B cell (primary cell): Measurements from ENCODE around the gene SREBF1.

ENCODE experiments used
- EZH2 ChIP-seq: IDR thresholded peaks from 2 replicates; pipeline ENCODE4 v1.6.1; 2012; ENCODE audit warnings: borderline replicate concordance, low read depth, mild to moderate bottlenecking, moderate library complexity, low read length; ENCODE audit not compliant: insufficient read depth, poor library complexity, severe bottlenecking
- TF ChIP-seq, protein P1 (sequence below): fragments of 200-600 bp; IDR thresholded peaks from one replicate; pipeline ENCODE4 v1.8.0; 2022; ENCODE audit warnings: antibody characterized with exemption, mild to moderate bottlenecking

DNA sequence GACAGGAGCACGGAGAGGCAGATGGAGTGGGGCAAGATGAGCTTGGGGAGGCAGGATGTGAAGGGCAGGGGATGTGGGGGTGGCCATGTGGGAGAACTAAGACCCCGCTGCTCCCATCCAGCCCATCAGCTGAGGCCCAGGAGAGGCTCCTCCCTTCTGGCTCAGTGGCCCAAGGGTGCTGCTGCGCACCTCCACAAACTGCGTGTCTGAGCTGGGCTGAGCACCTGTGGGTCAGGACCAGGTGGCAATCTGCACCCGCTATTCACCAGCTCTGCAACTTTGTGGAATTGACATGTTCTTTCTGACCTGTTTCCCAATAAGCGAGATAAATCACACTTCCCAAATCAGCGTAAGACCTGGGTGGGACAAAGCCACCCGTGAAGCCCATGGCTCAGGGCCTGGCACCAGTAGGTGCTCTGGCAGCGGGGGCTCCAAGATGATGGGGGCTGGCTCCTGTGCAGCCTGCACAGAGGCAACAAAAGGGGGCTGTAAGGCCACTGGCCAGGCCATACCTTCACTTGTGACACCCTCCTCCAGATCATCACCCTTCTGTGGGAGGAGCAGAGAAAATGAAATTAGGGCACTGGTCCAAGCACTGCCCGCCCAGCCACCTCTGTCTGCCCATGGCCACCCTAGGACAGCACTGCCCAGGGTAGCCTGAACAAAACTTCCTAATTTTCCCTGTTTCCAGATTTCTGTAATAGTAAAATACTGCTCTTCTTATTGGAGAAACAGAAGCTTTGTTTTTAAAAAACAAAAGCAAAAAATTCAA is 11.7 kb upstream of the SREBF1 start:
- TF ChIP-seq, protein P1, sequence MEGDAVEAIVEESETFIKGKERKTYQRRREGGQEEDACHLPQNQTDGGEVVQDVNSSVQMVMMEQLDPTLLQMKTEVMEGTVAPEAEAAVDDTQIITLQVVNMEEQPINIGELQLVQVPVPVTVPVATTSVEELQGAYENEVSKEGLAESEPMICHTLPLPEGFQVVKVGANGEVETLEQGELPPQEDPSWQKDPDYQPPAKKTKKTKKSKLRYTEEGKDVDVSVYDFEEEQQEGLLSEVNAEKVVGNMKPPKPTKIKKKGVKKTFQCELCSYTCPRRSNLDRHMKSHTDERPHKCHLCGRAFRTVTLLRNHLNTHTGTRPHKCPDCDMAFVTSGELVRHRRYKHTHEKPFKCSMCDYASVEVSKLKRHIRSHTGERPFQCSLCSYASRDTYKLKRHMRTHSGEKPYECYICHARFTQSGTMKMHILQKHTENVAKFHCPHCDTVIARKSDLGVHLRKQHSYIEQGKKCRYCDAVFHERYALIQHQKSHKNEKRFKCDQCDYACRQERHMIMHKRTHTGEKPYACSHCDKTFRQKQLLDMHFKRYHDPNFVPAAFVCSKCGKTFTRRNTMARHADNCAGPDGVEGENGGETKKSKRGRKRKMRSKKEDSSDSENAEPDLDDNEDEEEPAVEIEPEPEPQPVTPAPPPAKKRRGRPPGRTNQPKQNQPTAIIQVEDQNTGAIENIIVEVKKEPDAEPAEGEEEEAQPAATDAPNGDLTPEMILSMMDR: no peak
- TF ChIP-seq EZH2: no peak
